HL-60 (cell line): ENCODE measurements around the gene BCL2L15.

Source experiments
- CTCF ChIP-seq: IDR thresholded peaks from one replicate; pipeline ENCODE4 v1.5.1; 2011; ENCODE audit warnings: low read length, control low read depth, inconsistent platforms; ENCODE audit not compliant: insufficient read depth
- TF ChIP-seq, protein P1 (sequence below): IDR thresholded peaks from 2 replicates; pipeline ENCODE4 v1.6.1; 2012; ENCODE audit warnings: low read depth; ENCODE audit not compliant: insufficient replicate concordance

- TF ChIP-seq, protein P1, sequence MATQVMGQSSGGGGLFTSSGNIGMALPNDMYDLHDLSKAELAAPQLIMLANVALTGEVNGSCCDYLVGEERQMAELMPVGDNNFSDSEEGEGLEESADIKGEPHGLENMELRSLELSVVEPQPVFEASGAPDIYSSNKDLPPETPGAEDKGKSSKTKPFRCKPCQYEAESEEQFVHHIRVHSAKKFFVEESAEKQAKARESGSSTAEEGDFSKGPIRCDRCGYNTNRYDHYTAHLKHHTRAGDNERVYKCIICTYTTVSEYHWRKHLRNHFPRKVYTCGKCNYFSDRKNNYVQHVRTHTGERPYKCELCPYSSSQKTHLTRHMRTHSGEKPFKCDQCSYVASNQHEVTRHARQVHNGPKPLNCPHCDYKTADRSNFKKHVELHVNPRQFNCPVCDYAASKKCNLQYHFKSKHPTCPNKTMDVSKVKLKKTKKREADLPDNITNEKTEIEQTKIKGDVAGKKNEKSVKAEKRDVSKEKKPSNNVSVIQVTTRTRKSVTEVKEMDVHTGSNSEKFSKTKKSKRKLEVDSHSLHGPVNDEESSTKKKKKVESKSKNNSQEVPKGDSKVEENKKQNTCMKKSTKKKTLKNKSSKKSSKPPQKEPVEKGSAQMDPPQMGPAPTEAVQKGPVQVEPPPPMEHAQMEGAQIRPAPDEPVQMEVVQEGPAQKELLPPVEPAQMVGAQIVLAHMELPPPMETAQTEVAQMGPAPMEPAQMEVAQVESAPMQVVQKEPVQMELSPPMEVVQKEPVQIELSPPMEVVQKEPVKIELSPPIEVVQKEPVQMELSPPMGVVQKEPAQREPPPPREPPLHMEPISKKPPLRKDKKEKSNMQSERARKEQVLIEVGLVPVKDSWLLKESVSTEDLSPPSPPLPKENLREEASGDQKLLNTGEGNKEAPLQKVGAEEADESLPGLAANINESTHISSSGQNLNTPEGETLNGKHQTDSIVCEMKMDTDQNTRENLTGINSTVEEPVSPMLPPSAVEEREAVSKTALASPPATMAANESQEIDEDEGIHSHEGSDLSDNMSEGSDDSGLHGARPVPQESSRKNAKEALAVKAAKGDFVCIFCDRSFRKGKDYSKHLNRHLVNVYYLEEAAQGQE, result no peak
- TF ChIP-seq CTCF, result no peak
Measured at GRCh38 chr1:113891631-113892220, 4.3 kb upstream of the BCL2L15 start.
